H9 (cell line): ENCODE data around the gene CDH15. TPM values are rescaled to one million over a fixed set of nuclear protein-coding genes. Genes with fewer than 3 reads are reported as not detected.

Experiments
- DNase-seq: peaks from one replicate; pipeline ENCODE4 v3.0.0-alpha.2; 2017
- H2AFZ ChIP-seq: one replicate; pipeline ENCODE4 v1.6.1; 2013; ENCODE audit warnings: mild to moderate bottlenecking, low read length, control low read depth, moderate library complexity
- H2AK5ac ChIP-seq: 2 replicates; pipeline ENCODE4 v1.6.1; 2013; ENCODE audit warnings: low read length, control low read depth, mixed read lengths; ENCODE audit not compliant: insufficient read length
- H2BK120ac ChIP-seq: one replicate; pipeline ENCODE4 v1.6.1; 2013; ENCODE audit warnings: low read depth, mild to moderate bottlenecking, low read length, control low read depth, inconsistent platforms; ENCODE audit not compliant: poor library complexity, severe bottlenecking
- H2BK12ac ChIP-seq: 2 replicates; pipeline ENCODE4 v1.6.1; 2013; ENCODE audit warnings: low read length, control low read depth, mixed read lengths, low read depth; ENCODE audit not compliant: insufficient read length
- H2BK15ac ChIP-seq: 2 replicates; pipeline ENCODE4 v1.6.1; 2013; ENCODE audit warnings: low read depth, low read length, control low read depth
- H2BK20ac ChIP-seq: one replicate; pipeline ENCODE4 v1.6.1; 2013; ENCODE audit warnings: low read depth, mild to moderate bottlenecking, low read length, control low read depth, inconsistent platforms; ENCODE audit not compliant: poor library complexity, severe bottlenecking
- H2BK5ac ChIP-seq: 2 replicates; pipeline ENCODE4 v1.6.1; 2013; ENCODE audit warnings: low read length, control low read depth, mixed read lengths; ENCODE audit not compliant: insufficient read length
- H3K14ac ChIP-seq: 2 replicates; pipeline ENCODE4 v1.6.1; 2013; ENCODE audit warnings: low read length, control low read depth; ENCODE audit not compliant: insufficient read depth
- H3K18ac ChIP-seq: 2 replicates; pipeline ENCODE4 v1.6.1; 2013; ENCODE audit warnings: low read depth, mild to moderate bottlenecking, mixed read lengths, low read length, control low read depth; ENCODE audit not compliant: insufficient read length
- H3K23ac ChIP-seq: 2 replicates; pipeline ENCODE4 v1.6.1; 2013; ENCODE audit warnings: low read length, control low read depth, mixed read lengths, low read depth; ENCODE audit not compliant: insufficient read length
- H3K23me2 ChIP-seq: 2 replicates; pipeline ENCODE4 v1.6.1; 2013; ENCODE audit warnings: low read depth, mild to moderate bottlenecking, mixed read lengths, low read length, control low read depth; ENCODE audit not compliant: insufficient read length, poor library complexity, severe bottlenecking
- H3K27ac ChIP-seq: 2 replicates; pipeline ENCODE4 v1.5.1; 2013; ENCODE audit warnings: low read length, control low read depth, mixed read lengths, low read depth; ENCODE audit not compliant: insufficient read length
- H3K27me3 ChIP-seq: 2 replicates; pipeline ENCODE4 v1.6.1; 2013; ENCODE audit warnings: low read length, control low read depth, inconsistent platforms; ENCODE audit not compliant: insufficient read depth
- H3K4ac ChIP-seq: 2 replicates; pipeline ENCODE4 v1.6.1; 2013; ENCODE audit warnings: low read depth, mild to moderate bottlenecking, control low read depth, inconsistent platforms, low read length, moderate library complexity
- H3K4me1 ChIP-seq: 2 replicates; pipeline ENCODE4 v1.6.1; 2013; ENCODE audit warnings: low read length, control low read depth, inconsistent platforms; ENCODE audit not compliant: insufficient read depth
- H3K4me2 ChIP-seq: 2 replicates; pipeline ENCODE4 v1.6.1; 2013; ENCODE audit warnings: low read length, control low read depth, mixed read lengths; ENCODE audit not compliant: insufficient read length, insufficient read depth
- H3K56ac ChIP-seq: 2 replicates; pipeline ENCODE4 v1.6.1; 2013; ENCODE audit warnings: low read depth, mild to moderate bottlenecking, mixed read lengths, low read length, control low read depth; ENCODE audit not compliant: insufficient read length
- H3K79me1 ChIP-seq: 2 replicates; pipeline ENCODE4 v1.6.1; 2013; ENCODE audit warnings: low read depth, mild to moderate bottlenecking, moderate library complexity, low read length, control low read depth, inconsistent platforms; ENCODE audit not compliant: insufficient read depth, poor library complexity, severe bottlenecking
- H3K79me2 ChIP-seq: 2 replicates; pipeline ENCODE4 v1.6.1; 2013; ENCODE audit warnings: low read length, control low read depth, inconsistent platforms; ENCODE audit not compliant: insufficient read depth
- H3K9ac ChIP-seq: 2 replicates; pipeline ENCODE4 v1.6.1; 2013; ENCODE audit warnings: low read length, control low read depth, mixed read lengths; ENCODE audit not compliant: insufficient read length; ENCODE audit errors: extremely low read depth
- H3K9me3 ChIP-seq: one replicate; pipeline ENCODE4 v1.6.1; 2013; ENCODE audit warnings: low read depth, low read length, inconsistent platforms; ENCODE audit not compliant: control insufficient read depth
- H3T11ph ChIP-seq: one replicate; pipeline ENCODE4 v1.6.1; 2013; ENCODE audit warnings: mild to moderate bottlenecking, low read length, control low read depth, inconsistent platforms
- H4K20me1 ChIP-seq: one replicate; pipeline ENCODE4 v1.6.1; 2013; ENCODE audit not compliant: control insufficient read depth, insufficient read length, insufficient read depth
- H4K5ac ChIP-seq: 2 replicates; pipeline ENCODE4 v1.6.1; 2013; ENCODE audit warnings: low read depth, mild to moderate bottlenecking, mixed read lengths, low read length, control low read depth; ENCODE audit not compliant: insufficient read length
- H4K8ac ChIP-seq: replicated peaks from 2 replicates; pipeline ENCODE4 v1.6.1; 2013; ENCODE audit warnings: low read length, control low read depth, mixed read lengths, low read depth; ENCODE audit not compliant: insufficient read length
- H4K91ac ChIP-seq: 2 replicates; pipeline ENCODE4 v1.6.1; 2013; ENCODE audit warnings: low read depth, mild to moderate bottlenecking, moderate library complexity, mixed read lengths, low read length, control low read depth; ENCODE audit not compliant: insufficient read length
- H3K27ac Mint-ChIP-seq, 3 experiments: 2 replicates in 2 of 3; 3 replicates in 1 of 3; pipeline ENCODE4 v1.8.0; 2020 to 2021; ENCODE audit warnings: mixed read lengths in 3 of 3, mild to moderate bottlenecking in 1 of 3, moderate library complexity in 1 of 3
- H3K27me3 Mint-ChIP-seq: 2 replicates; pipeline ENCODE4 v1.8.0; 2021; ENCODE audit warnings: low read depth, mild to moderate bottlenecking, moderate library complexity, mixed read lengths
- H3K36me3 Mint-ChIP-seq, 3 experiments: 2 replicates in 2 of 3; 3 replicates in 1 of 3; pipeline ENCODE4 v1.8.0; 2020 to 2021; ENCODE audit warnings: low read depth in 3 of 3, mixed read lengths in 3 of 3; ENCODE audit not compliant: insufficient read depth in 1 of 3
- H3K4me1 Mint-ChIP-seq, 2 experiments: 2 replicates each; pipeline ENCODE4 v1.8.0; 2020; ENCODE audit warnings: mixed read lengths in 2 of 2
- H3K4me3 Mint-ChIP-seq, 2 experiments: 2 replicates in 1 of 2; 3 replicates in 1 of 2; pipeline ENCODE4 v1.8.0; 2020 to 2021; ENCODE audit warnings: mild to moderate bottlenecking in 2 of 2, mixed read lengths in 2 of 2, moderate library complexity in 1 of 2
- H3K9me3 Mint-ChIP-seq, 2 experiments: 2 replicates in 1 of 2; 3 replicates in 1 of 2; pipeline ENCODE4 v1.8.0; 2020; ENCODE audit warnings: mild to moderate bottlenecking in 2 of 2, mixed read lengths in 2 of 2, moderate library complexity in 1 of 2
- WGBS: extraction: QIAGEN DNeasy Blood & Tissue Kit; methylation state at CpG from one replicate; pipeline ENCODE4 v1.1.7; 2013; ENCODE audit warnings: missing lambda C conversion rate, low lambda C conversion rate, mixed read lengths; ENCODE audit not compliant: insufficient read length; ENCODE audit errors: extremely low coverage; 5-methylcytosine and 5-hydroxymethylcytosine counted together
- total RNA-seq: library from RNA; stranded (reverse); gene quantifications from 2 replicates; pipeline ENCODE4 v1.2.1, GENCODE V29; 2021
- TF ChIP-seq, protein P1 (sequence below): fragments of 200-600 bp; sonication (generic); conservative IDR thresholded peaks from 3 replicates; pipeline ENCODE4 v1.8.0; 2021; ENCODE audit warnings: antibody characterized with exemption, mild to moderate bottlenecking

Gene CDH15
- total RNA-seq, 1 experiment from 2014 or later, result 0.28 TPM

DNA sequence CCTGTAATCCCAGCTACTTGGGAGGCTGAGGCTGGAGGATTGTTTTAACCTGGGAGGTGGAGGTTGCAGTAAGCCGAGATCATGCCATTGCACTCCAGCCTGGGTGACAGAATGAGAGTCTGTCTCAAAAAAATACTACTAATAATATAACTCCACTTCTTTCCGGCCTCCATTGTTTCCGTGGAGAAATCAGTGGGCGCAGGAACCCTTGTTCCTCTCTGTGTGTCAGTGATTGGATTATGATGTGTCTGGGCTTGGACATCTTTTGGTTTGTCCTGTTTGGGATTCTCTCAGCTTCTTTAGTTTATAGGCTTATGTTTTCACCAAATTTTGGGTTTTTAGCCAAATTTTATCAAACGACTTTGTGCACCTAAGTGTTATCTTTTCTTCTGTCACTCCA is 41.1 kb upstream of the CDH15 start:
- H3K36me3 Mint-ChIP-seq, result peaks cover 24 to 46% (median 44%) of the 10 kb centered on the region in 3 experiments
- H3K18ac ChIP-seq, result no peak overlapping the region
- no peak overlapping the region for H2BK15ac ChIP-seq
- no peak overlapping the region for H3K4me3 Mint-ChIP-seq
- H3K23me2 ChIP-seq, result no peaks in the 10 kb centered on the region
- no peak overlapping the region for H3K23ac ChIP-seq
- no CpG with 5 or more reads among the region's 5 CpGs for WGBS
- no peak overlapping the region for H3K4ac ChIP-seq
- no peak overlapping the region for H3K4me2 ChIP-seq
- no peak for DNase-seq
- no peak overlapping the region for H3T11ph ChIP-seq
- peaks cover 0 to 12% of the 10 kb centered on the region in 2 experiments; a peak in 2 of 5 replicates for H3K9me3 Mint-ChIP-seq
- no peak overlapping the region for H2BK5ac ChIP-seq
- no peak overlapping the region for H2BK12ac ChIP-seq
- H3K4me1 Mint-ChIP-seq, result peaks cover 3 to 6% of the 10 kb centered on the region in 2 experiments; a peak in 3 of 4 replicates
- H2AK5ac ChIP-seq, result no peak overlapping the region
- no peak overlapping the region for H3K14ac ChIP-seq
- H2AFZ ChIP-seq, result no peak overlapping the region
- no peaks in the 10 kb centered on the region for H4K20me1 ChIP-seq
- H3K56ac ChIP-seq, result no peak overlapping the region
- no peak overlapping the region for H2BK20ac ChIP-seq
- no peak overlapping the region for H3K27ac ChIP-seq
- H4K8ac ChIP-seq, result no peak overlapping the region
- H3K9ac ChIP-seq, result no peak overlapping the region
- no peaks in the 10 kb centered on the region for H3K79me2 ChIP-seq
- no peak overlapping the region for H4K5ac ChIP-seq
- H3K27ac Mint-ChIP-seq, result no peak overlapping the region
- no peaks in the 10 kb centered on the region for H3K27me3 ChIP-seq
- TF ChIP-seq, protein P1, sequence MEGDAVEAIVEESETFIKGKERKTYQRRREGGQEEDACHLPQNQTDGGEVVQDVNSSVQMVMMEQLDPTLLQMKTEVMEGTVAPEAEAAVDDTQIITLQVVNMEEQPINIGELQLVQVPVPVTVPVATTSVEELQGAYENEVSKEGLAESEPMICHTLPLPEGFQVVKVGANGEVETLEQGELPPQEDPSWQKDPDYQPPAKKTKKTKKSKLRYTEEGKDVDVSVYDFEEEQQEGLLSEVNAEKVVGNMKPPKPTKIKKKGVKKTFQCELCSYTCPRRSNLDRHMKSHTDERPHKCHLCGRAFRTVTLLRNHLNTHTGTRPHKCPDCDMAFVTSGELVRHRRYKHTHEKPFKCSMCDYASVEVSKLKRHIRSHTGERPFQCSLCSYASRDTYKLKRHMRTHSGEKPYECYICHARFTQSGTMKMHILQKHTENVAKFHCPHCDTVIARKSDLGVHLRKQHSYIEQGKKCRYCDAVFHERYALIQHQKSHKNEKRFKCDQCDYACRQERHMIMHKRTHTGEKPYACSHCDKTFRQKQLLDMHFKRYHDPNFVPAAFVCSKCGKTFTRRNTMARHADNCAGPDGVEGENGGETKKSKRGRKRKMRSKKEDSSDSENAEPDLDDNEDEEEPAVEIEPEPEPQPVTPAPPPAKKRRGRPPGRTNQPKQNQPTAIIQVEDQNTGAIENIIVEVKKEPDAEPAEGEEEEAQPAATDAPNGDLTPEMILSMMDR, result no peak
- no peaks in the 10 kb centered on the region for H3K79me1 ChIP-seq
- H3K4me1 ChIP-seq, result no peaks in the 10 kb centered on the region
- H3K9me3 ChIP-seq, result no peaks in the 10 kb centered on the region
- no peak overlapping the region for H4K91ac ChIP-seq
- H3K27me3 Mint-ChIP-seq, result no peaks in the 10 kb centered on the region; the same call in 1 of the 2 replicates
- H2BK120ac ChIP-seq, result no peak overlapping the region
